ENCODE results near the gene SLC23A3.

Gene SLC23A3

DNA sequence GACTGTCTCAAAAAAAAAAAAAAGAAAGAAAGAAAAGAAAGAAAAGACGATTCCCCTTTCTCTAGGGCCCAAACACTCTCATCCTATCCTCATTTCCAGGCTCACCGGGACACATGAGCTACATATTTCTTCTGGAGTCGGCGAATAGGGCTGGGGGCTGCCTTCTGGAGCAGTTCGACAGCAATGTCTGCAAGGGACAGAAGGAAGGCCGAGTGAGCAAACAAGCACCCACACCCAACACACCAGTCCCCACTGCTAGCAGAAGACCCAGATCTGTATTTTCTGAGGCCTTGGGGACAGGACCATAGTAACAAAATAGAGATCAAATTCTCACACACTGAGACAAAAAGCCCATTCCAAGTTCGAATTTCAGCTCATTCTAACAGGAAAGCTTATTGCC lies 5.7 kb upstream of the SLC23A3 start:
- TF ChIP-seq, protein P1, sequence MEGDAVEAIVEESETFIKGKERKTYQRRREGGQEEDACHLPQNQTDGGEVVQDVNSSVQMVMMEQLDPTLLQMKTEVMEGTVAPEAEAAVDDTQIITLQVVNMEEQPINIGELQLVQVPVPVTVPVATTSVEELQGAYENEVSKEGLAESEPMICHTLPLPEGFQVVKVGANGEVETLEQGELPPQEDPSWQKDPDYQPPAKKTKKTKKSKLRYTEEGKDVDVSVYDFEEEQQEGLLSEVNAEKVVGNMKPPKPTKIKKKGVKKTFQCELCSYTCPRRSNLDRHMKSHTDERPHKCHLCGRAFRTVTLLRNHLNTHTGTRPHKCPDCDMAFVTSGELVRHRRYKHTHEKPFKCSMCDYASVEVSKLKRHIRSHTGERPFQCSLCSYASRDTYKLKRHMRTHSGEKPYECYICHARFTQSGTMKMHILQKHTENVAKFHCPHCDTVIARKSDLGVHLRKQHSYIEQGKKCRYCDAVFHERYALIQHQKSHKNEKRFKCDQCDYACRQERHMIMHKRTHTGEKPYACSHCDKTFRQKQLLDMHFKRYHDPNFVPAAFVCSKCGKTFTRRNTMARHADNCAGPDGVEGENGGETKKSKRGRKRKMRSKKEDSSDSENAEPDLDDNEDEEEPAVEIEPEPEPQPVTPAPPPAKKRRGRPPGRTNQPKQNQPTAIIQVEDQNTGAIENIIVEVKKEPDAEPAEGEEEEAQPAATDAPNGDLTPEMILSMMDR (IDR thresholded peaks at IDR 0.05; ENCODE audit: low read depth, low read length, missing control alignments), result no peak
- no peak for DNase-seq (ENCODE audit: low read depth)
- in situ Hi-C loops (cut with HindIII; ENCODE audit: low sequenced_read_pairs), result no loop called here
- peak overlapping the region; percentile 80 for H3K4me3 ChIP-seq (ENCODE audit: low read depth, low read length)

DNA sequence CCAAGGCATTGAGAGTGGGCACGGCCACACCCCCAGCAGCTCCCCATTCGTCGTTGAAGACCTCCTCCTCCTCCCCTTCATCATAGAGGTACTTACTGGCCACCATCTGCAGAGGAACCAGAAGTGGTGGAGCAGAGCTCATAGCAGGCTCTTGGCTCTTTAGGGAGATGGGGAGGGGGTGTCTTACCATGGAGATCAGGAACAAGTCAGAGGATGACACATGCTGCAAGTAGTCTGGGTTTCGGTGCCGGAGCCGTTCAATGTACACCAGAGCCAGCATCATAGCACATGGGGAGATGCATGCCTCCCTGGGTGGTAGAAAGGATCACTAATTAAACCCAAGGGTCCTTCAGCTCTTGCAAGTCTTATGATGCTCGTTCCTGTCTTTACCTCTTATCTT lies 5.0 kb upstream of the SLC23A3 start:
- TF ChIP-seq, protein P1 (IDR thresholded peaks at IDR 0.05; ENCODE audit: low read depth, low read length, missing control alignments), result no peak
- no peak for DNase-seq (ENCODE audit: low read depth)
- in situ Hi-C loops (cut with HindIII; ENCODE audit: low sequenced_read_pairs), result no loop called here
- H3K4me3 ChIP-seq (ENCODE audit: low read depth, low read length), result no peak overlapping the region

DNA sequence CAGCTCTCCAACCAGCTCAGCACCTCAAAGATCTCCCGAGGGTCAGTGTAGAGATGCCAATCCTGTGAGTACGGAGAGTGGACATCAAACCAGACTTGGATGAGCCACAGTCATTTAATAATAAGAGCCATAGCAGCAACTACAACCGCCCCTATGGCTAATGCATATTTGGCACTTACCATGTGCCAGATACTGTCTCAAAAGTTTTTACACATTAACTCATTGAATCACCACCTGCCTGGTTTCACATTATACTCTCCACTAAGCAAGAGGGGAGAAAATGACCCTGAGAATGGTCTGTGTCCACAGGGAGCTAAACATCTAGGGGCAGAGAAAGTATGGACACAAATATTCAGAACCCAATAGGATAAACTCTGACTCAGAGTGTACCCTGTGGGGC lies 4.3 kb upstream of the SLC23A3 start:
- in situ Hi-C loops (cut with HindIII; ENCODE audit: low sequenced_read_pairs), result no loop called here
- TF ChIP-seq, protein P1 (IDR thresholded peaks at IDR 0.05; ENCODE audit: low read depth, low read length, missing control alignments), result no peak
- no peak overlapping the region for H3K4me3 ChIP-seq (ENCODE audit: low read depth, low read length)
- DNase-seq (ENCODE audit: low read depth), result no peak

DNA sequence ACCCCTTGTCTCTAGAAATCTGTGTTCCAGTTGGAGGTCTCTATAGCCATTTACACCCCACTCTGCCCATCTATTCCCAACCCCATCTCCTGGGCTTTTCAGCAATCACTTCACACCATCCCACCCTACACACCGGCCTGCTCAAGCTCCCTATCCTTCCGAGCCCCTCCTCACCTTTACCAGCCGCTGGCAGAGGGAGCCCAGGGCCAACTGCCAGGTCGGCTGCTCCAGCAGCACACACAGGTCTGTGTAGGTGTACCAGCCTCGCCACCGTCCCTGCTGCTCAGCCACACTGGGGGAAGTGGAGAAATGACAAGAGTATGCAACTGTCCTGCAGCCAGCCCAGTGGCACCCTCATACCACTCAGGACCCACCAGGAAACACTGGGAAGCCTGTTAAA lies 3.3 kb upstream of the SLC23A3 start:
- no peak for DNase-seq (ENCODE audit: low read depth)
- TF ChIP-seq, protein P1 (IDR thresholded peaks at IDR 0.05; ENCODE audit: low read depth, low read length, missing control alignments), result no peak
- no peak overlapping the region for H3K4me3 ChIP-seq (ENCODE audit: low read depth, low read length)
- in situ Hi-C loops (cut with HindIII; ENCODE audit: low sequenced_read_pairs), result no loop called here

DNA sequence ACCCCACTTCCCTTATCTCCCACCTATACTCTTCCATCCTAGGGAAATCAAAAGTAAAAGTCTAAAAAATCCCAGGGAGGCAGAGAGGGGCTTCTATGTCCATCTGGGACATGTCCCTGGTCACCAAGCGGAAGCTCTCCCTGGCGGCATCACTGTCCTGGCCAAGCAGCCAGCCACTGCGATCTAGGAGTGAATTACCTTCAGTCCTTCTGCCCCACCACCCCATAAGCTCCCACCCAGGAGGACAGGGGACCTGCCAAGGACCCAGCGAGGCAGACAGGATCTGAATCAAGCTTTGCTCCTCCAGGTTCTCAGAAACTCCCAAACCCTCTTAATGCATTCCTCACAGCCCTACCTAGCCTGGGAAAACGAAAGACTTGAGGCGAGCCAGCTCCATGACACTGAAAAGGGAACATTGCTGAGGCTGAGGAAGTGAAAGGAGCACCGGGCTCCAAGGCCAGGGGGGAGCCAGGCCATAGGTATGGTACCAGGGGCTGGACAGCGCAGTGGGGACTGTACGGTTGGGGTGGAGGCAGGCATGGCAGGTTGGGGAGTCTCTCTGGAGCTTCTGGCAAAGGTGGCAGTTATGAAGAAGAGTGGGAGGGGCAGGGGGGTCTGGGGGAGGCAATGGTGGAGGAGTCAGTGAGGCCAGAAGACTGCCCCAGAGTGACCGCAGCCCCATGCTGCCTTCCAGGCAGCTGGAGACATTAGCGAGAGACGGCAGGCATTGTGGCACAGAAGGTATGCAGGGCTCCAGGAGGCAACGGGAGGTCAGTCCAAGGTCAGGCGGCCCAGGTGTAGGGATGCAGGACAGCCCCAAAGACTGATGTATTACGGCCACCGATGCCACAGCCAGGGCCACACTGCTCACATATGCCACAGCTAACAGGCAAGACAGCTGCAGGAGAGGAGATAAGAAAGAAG lies 2.7 kb upstream of the SLC23A3 start:
- no peak overlapping the region for H3K4me3 ChIP-seq (ENCODE audit: low read depth, low read length)
- TF ChIP-seq, protein P1 (IDR thresholded peaks at IDR 0.05; ENCODE audit: low read depth, low read length, missing control alignments), result no peak
- in situ Hi-C loops (cut with HindIII; ENCODE audit: low sequenced_read_pairs), result no loop called here
- DNase-seq (ENCODE audit: low read depth), result no peak

DNA sequence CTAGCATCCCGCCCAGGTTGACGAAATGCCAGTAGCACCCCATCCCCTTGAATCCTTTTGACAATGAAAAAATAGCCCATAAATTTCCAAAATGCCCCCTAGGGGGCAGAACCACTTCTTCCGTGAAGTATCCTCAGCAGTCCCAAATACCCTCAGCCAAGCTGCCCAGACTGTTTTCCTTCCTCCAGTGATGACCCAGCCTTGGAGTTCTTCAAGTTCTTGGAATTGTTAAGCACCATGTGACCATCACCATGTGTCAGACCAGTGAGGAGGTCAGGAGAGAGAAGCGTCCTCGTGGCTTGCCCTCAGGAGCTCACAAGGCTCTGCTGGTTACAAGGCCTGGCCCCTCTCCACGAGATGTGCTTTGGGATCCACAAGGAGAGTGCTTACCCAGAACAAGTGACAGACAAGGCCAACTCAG lies 1.4 kb upstream of the SLC23A3 start:
- in situ Hi-C loops (cut with HindIII; ENCODE audit: low sequenced_read_pairs), result no loop called here
- DNase-seq (ENCODE audit: low read depth), result peak; percentile 32
- H3K4me3 ChIP-seq (ENCODE audit: low read depth, low read length), result no peak overlapping the region
- TF ChIP-seq, protein P1 (IDR thresholded peaks at IDR 0.05; ENCODE audit: low read depth, low read length, missing control alignments), result peak; percentile 77

Data from astrocyte of the cerebellum (primary cell).